Measurements from ENCODE around the gene FKBP4.

DNA sequence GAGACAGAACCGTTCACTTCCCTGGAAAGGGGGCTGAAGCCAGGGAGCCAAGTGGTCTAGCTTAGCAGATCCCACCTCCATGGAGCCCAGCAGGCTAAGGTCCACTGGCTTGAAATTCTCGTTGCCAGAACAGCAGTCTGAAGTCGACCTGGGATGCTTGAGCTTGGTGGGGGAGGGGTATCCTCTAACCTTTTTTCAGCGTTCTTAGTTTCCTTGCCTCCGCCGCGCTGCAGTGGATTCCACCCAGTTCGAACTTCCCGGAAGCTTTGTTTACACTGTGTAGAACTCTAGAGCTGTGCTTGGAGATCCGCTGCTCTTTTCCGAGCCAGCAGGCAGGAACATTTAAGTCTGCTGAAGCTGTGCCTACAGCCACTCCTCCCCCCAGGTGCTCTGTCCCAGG, 45.2 kb upstream of the FKBP4 start:
- TF ChIP-seq YY1 (IDR thresholded peaks at IDR 0.05; ENCODE audit: low read depth, low read length) (no peak), SP2 (IDR thresholded peaks at IDR 0.05; ENCODE audit: low read length) (no peak), EP300 (IDR thresholded peaks at IDR 0.05; ENCODE audit: borderline replicate concordance in 1 of 2, low read depth in 2 of 2, low read length in 2 of 2) (no peak), EZH2 (IDR thresholded peaks at IDR 0.05; ENCODE audit: low read depth, low read length, severe bottlenecking) (no peak), EGR1 (IDR thresholded peaks at IDR 0.05; ENCODE audit: borderline replicate concordance, low read depth, low read length) (no peak), POLR2AphosphoS5 (IDR thresholded peaks at IDR 0.05; ENCODE audit: low read depth, low read length) (no peak), SIN3A (conservative IDR thresholded peaks at IDR 0.05 in 1 of 2, IDR thresholded peaks at IDR 0.05 in 1 of 2; ENCODE audit: low read depth in 1 of 2, low read length in 2 of 2) (no peak)
